Measurements from ENCODE around the gene NPFFR1. TPM values are rescaled to one million over a fixed set of nuclear protein-coding genes. Genes with fewer than 3 reads are reported as not detected.

NPFFR1 gene
- total RNA-seq, 1 experiment from 2014 or later, result not detected

GRCh38 chr10:70266056-70266455, 17.7 kb downstream of the NPFFR1 start:
- H3K79me2 ChIP-seq (ENCODE audit: insufficient read depth, low read length), result no peaks in the 10 kb centered on the region
- no peak overlapping the region for H3K9ac ChIP-seq (ENCODE audit: extremely low read depth, insufficient read length, low read length)
- no peak overlapping the region for H3K18ac ChIP-seq (ENCODE audit: insufficient read length, low read depth, low read length)
- H2AFZ ChIP-seq (ENCODE audit: low read length), result no peak overlapping the region
- Mint-ChIP-seq H3K4me3 (no peak overlapping the region), H3K36me3 (ENCODE audit: insufficient read depth in 1 of 3, low read depth in 3 of 3) (no peaks in the 10 kb centered on the region), H3K27ac (no peak overlapping the region), H3K27me3 (ENCODE audit: low read depth) (peaks cover 14% of the 10 kb centered on the region), H3K4me1 (peaks cover 0 to 5% of the 10 kb centered on the region in 2 experiments; a peak in 2 of 4 replicates), H3K9me3 (no peaks in the 10 kb centered on the region; a peak in 2 of 5 replicates)
- no peak overlapping the region for H2BK15ac ChIP-seq (ENCODE audit: low read depth, low read length)
- 0 out of 2 replicates have a peak, but pooled peaks cover 3% of the 10 kb centered on the region for H3K4me1 ChIP-seq (ENCODE audit: insufficient read depth, low read length)
- H4K91ac ChIP-seq (ENCODE audit: insufficient read length, low read depth, low read length), result no peak overlapping the region
- no peak for DNase-seq
- H3K4ac ChIP-seq (ENCODE audit: low read depth, low read length), result no peak overlapping the region
- H3K27ac ChIP-seq (ENCODE audit: insufficient read length, low read depth, low read length), result no peak overlapping the region
- no peaks in the 10 kb centered on the region for H3K23me2 ChIP-seq (ENCODE audit: insufficient read length, low read depth, low read length, poor library complexity, severe bottlenecking)
- H3K79me1 ChIP-seq (ENCODE audit: insufficient read depth, low read depth, low read length, poor library complexity, severe bottlenecking), result no peaks in the 10 kb centered on the region
- no peak overlapping the region for H4K5ac ChIP-seq (ENCODE audit: insufficient read length, low read depth, low read length)
- no CpG with 5 or more reads among the region's 7 CpGs for WGBS (ENCODE audit: extremely low coverage, insufficient read length, low lambda C conversion rate)
- no peak overlapping the region for H2BK12ac ChIP-seq (ENCODE audit: insufficient read length, low read depth, low read length)
- no peaks in the 10 kb centered on the region for H3K9me3 ChIP-seq (ENCODE audit: control insufficient read depth, low read depth, low read length)
- H2BK120ac ChIP-seq (ENCODE audit: low read depth, low read length, poor library complexity, severe bottlenecking), result no peak overlapping the region
- no peak for TF ChIP-seq CTCF (conservative IDR thresholded peaks at IDR 0.05)
- no peaks in the 10 kb centered on the region for H4K20me1 ChIP-seq (ENCODE audit: control insufficient read depth, insufficient read depth, insufficient read length)
- H3K4me2 ChIP-seq (ENCODE audit: insufficient read depth, insufficient read length, low read length), result no peak overlapping the region
- H3T11ph ChIP-seq (ENCODE audit: low read length), result no peak overlapping the region
- no peak overlapping the region for H2AK5ac ChIP-seq (ENCODE audit: insufficient read length, low read length)
- H3K14ac ChIP-seq (ENCODE audit: insufficient read depth, low read length), result no peak overlapping the region
- H2BK5ac ChIP-seq (ENCODE audit: insufficient read length, low read length), result no peak overlapping the region
- no peak overlapping the region for H4K8ac ChIP-seq (replicated peaks; ENCODE audit: insufficient read length, low read depth, low read length)
- H3K56ac ChIP-seq (ENCODE audit: insufficient read length, low read depth, low read length), result no peak overlapping the region
- no peak overlapping the region for H2BK20ac ChIP-seq (ENCODE audit: low read depth, low read length, poor library complexity, severe bottlenecking)
- no peak overlapping the region for H3K23ac ChIP-seq (ENCODE audit: insufficient read length, low read depth, low read length)
- no peaks in the 10 kb centered on the region for H3K27me3 ChIP-seq (ENCODE audit: insufficient read depth, low read length)
